GM21529 (cell line): ENCODE data around the gene AP4E1.
"Not testable (repeated sequence)": the region's sequence is repeated elsewhere in the genome, so short reads cannot be mapped to it uniquely, and the experiment has no call there.

Source experiments
- ATAC-seq: cut with Tn5 transposase; IDR thresholded peaks from one replicate; pipeline ENCODE4 v1.9.1; 2021; ENCODE audit not compliant: unreplicated experiment

AP4E1 gene

DNA sequence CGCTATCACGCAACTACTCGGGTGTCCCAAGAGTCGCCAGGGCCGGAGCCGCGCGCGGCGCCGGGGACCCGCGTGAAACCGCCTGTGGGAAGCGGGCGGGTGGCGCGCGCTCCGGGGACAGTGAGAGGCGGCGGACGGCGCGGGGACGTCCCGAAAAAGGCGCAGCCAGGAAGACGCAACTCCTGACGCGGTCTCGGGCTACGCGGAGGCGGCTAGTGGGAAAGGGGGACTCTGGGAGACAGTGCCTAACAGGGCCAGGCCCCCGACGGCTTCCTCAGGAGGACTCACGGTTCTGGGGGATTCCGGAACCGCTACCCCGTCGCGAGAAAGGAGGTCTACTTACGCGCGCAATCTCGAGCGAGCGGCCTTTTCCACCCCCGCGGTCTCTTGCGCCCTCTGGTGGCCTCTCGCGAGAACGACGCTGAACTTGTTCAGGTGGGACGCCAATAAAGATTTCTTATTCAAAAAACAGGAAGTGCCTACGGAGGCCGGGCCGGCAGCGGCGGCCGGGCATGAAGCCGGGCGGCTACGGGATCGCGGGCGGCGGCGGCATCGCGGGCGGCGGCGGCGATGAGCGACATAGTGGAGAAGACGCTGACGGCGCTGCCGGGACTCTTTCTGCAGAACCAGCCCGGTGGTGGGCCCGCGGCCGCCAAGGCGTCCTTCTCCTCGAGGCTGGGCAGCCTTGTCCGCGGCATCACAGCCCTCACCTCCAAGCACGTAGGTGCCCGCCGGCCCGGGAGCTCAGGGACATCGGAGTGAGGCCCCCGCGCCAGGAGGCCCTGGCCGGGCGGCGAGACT lies at the start of gene AP4E1:
Gene AP4E1, plus strand, starts transcription at position 475 of the 801 bp plus-strand sequence. Its CDS starts 96 bp downstream, at position 571.
- ATAC-seq = peak; percentile 44

- no peak for ATAC-seq
Observed at GRCh38 chr15:50860824-50861223, 47.7 kb upstream of the AP4E1 start.

DNA sequence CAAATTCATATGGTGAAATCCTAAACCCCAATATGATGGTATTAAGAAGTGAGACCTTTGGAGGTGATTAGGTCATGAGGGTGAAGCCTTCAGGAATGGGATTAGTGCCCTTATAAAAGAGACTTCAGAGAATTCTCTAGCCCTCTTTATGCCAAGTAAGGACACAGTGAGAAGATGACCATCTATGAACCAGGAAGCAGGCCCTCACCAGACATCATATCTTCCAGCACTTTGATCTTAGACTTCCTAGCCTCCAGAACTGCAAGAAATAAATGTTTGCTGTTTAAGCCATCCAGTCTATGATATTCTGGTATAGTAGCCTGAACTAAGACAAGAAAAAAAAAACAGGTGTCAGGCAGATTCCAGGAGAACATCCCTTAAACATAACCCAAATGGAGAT lies 45.9 kb upstream of the AP4E1 start:
- ATAC-seq = no peak

DNA sequence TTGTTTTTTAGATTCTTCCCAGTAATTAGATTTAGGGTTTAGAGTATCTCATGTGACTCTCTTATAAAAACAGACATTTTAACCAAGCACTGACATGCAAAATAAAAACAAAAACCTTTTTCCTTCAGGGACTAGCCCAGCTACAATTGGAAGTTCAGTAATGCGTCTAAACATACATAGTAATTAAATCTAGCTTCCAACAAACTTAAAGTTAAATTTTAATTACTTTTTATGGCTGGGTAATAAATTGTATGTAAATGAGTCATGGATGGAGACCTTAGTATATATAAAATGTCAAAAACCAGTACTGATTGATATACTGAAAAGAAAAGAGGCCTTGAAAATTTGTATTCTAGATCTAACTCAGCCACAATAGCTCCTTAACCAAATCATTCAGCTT lies 43.6 kb upstream of the AP4E1 start:
- ATAC-seq = no peak

DNA sequence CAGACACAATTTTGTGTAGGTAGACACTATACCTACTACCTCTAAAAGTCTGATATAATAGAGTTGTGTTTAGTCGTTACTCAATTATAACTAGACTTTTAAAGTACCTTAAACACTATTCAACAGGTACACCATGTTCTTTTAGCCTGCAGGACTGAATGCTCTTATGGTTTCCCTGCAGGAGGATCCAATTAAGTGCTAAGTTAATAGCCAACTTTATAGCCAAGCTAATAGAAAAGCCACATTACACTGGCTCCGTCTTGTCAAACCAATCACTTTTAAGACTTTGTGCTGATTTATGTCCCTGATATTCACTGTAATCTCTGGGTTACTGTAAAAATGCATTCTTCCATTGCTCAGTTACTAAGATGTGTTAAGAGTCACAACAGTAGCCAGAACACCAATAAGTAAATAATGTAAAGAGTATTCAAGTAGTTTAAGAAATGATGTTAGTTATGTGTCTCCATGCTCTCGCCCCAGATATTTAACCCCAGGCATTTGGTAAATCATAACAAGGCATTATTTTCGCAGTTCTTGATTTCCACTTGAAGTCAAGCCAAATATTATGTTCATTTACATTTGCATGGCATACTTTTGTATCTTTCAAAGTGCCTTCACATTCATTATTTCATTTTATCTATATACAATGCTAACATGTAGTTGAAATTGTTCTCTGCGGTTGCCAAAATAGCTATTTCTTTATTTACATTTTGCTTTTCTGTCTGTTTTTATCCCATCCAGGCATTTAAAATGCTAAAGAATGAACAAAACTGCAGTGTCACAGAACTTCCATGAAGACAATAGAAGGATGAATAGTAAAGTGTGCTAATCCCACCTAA lies 42.7 kb upstream of the AP4E1 start:
- ATAC-seq = no peak

DNA sequence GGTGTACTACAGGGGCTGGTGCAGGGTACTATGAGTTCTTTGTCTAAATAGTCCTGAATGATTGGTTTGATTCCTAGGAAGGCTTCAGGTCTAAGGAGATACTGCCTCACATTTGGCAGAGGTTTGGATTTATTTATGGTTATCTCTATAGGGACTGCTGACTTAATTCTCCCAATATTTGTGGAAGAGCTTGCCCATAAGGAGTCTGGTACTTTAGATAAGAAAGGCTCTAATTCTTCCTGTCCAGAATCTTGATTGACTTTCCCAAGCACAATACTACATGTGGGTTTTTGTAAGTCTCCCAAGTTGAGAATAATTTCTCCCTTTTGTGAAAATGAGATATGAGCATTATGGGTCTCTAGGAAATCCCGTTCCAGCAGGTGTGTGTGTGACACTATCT lies 36.7 kb upstream of the AP4E1 start:
- no peak for ATAC-seq

DNA sequence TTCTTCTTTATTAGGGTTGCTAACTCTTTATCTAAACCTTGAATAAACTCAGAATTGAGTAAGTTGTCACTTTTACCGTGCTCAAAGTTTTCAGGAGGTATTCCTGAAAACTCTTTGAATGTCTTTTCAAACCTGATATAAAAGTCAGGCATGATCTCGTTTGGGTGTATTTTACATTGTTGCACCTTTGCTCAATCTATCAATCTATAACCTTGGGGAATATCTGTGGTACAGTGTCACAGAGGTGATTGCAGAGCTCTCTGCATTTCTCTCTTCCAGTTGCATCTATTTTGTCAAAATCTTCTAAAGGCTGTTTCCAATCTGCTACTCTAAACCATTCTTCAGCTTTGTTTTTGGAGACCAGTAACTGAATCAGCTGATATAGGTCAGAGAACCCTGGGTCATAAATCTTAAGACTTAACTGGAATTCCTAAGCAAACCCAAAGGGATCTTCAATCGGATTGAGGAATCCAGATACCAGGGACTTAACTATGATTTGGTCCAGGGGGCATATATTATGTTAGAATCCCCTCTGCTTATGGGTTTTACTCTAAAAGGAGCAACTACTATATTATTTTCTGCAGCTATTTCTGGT lies 35.6 kb upstream of the AP4E1 start:
- ATAC-seq = no peak

DNA sequence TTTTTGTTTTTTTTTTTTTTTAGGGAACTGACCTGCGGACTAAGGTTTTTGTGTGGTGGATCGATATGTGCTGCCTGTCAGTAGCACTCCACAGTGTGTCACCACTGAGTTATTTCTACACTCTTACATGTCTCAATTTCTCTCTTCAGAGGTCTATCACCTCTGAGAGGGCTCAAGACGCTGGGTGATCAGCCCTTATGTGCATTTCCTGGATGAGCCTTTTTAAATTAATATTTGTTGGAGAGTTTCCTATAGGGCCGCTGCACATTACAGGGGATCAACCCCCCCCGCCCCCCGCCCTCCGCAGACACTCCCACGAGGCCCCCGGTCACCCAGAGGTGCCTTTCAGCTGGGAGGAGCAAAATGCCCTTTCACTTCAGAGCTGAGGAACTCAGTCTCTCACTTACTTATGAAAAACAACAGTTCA lies 34.5 kb upstream of the AP4E1 start:
- peak; percentile 47 for ATAC-seq

DNA sequence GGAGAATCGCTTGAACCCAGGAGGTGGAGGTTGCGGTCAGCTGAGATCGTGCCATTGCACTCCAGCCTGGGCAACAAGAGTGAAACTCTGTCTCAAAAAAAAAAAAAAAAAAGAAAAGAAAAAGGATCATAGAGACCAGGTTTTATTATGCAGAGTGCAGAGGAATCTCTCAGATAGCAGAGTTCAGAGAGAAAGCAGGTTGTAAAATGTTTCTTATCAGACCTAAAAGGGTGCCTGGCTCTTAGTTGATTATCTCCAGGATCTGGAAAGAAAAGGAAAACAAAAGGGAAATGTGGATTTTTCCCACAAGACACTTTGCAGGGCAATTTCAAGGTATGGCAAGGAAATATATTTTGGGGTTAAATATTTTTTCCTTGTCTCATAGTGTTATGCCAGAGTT lies 33.2 kb upstream of the AP4E1 start:
- not testable (repeated sequence) for ATAC-seq

DNA sequence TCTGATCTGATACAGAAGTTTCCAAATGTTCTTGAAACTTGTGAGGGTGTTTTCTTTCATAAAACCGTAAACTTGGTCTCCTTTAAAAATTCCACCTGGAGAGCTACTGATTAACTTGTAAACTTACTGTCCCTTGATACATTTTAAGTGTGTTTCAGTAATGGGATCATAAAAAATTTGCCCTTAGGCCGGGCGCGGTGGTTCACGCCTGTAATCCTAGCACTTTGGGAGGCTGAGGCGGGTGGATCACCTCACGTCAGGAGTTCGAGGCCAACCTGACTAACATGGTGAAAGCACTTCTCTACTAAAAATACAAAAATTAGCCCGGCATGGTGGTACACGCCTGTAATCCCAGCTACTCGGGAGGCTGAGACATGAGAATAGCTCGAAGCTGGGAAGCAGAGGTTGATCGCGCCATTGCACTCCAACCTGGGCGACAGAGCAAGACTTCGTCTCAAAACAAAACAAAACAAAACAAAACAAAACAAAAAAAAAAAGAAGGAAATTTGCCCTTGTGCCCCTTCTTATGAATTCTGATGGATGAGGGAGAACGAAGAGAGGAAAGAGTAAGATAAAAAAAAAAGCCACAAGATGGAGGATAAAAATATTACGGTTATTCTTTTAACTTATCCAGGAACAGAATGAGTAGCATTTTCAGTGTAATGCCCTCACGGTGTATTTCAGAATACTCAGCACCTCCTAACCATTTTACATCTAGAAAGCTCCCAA lies 32.1 kb upstream of the AP4E1 start:
- ATAC-seq = no peak

DNA sequence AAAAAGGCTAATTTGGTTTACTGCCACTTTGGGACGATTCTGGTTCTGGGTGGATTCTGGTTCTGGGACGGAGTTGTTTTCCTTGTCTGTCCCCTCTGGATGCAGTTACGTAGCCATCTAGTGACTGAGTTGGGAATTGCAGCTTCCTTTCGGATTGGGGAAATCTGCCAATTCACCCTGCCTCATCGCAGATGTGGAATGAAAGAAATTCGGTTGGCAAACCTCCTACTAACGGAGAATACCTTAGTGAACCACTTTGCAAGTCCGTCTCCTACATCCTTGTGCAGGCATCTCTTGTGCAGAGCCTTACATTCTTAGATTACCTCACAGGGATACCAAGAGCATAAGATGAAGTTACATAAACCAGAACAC lies 31.5 kb upstream of the AP4E1 start:
- no peak for ATAC-seq

DNA sequence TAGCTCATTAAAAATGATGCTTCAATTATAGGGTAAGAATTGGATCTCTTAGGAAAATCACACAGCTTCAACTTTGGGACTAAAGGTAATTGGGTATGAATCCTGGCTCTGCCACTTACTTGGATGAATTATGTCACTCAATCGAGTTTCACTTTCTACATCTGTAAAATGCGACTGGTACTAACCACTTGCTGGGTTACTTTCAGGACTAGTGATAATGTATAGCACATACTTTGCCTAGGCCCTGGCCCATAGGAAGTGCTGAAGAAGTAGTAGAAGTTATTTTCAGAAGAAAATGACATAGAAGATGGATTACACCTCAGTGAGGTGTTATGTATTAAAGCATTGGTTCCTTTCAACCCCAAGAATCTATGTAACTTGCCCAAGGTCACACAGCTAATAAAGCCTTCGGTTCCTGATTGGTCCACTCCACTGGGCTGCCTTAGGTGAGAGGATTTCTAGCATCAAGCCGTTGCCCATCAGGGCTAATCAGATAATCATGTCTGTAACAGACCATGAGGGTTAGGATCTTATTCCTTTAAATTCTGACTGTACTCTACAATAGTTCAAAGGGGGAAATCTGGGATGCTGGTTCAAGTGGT lies 29.4 kb upstream of the AP4E1 start:
- ATAC-seq = peak; percentile 62

GRCh38 chr15:50880206-50880605 lies 28.3 kb upstream of the AP4E1 start:
- ATAC-seq = no peak

DNA sequence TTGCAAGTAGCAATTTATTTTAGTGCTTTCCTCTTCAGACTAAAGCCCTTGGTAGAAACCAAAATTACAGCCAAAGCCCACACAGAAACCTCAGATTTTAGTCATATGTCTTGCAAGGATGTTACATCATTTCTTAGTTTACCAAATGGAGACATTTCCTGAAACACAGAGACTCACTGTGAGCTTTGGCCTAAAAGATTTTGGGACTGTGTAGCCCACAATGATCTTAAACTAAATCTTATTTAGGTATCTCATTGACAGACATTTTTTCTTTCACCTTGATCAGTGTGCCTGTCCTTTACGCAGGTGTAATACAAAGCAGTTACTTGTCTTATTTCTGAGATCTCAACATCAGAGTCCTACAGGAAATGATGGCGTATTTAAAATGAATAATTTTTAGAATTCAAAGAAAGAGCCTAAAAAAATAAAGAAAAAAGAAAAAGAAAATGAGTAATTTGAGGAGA lies 27.8 kb upstream of the AP4E1 start:
- ATAC-seq = peak; percentile 26

DNA sequence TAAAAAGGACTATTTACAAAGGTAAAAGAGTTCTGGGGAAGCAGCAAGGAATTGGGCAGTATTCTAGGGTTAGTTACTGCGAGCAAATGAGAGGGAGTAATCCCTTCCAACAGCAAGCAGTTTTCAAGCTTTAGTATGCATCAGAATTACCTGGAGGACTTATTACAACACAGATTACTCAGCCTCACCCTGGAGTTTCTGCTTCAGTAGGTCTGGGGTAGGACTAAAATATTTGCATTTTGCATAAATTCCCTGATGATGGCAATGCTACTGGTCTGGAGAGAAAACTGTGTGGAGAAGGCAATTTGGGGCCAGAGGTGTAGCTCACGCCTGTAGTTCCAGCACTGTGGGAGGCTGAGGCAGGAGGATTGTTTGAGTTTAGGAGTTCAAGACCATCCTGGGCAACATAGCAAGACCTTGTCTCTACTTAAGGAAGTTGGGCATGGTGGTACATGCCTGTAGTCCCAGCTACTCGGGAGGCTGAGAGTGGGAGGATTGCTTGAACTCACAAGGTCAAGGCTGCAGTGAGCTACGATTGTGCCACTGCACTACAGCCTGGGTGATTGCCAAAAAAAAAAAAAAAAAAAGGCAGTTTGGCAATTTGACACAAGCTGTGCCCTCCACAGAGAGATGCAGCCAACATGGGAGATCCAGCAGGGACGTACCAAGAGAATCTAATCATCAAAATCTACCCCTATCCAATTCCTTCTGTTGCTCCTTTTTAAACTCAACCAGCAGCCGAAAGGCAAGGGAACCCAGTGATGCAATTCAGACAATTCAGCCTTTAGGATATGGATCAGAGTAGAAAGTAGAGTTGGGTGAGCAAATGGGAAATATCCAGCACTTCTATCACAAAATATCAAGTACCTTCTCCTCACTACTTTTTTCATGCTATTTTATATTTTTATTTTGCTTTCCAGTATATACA lies 27.1 kb upstream of the AP4E1 start:
- no peak for ATAC-seq

DNA sequence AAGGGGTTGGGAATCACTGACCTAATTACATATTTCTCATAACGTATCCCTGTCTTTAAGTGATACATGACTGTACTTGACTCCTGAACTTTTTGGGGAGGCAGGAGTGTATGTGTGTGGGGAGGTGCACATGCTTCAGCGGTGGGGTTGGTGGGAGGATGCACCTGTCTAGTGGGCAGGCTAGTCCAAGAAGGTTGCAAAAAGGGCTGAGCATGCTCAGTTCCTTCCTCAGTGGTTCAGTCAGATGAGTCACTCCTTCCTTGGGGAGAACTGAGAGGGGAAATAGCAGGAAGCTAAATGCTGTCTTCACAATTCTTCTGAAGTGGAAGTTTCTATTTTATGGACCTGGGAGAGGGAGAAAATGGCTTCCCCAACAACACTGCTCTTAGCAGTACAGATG lies 24.6 kb upstream of the AP4E1 start:
- no peak for ATAC-seq

- ATAC-seq = no peak
Observed at GRCh38 chr15:50884540-50884939, 23.9 kb upstream of the AP4E1 start.

DNA sequence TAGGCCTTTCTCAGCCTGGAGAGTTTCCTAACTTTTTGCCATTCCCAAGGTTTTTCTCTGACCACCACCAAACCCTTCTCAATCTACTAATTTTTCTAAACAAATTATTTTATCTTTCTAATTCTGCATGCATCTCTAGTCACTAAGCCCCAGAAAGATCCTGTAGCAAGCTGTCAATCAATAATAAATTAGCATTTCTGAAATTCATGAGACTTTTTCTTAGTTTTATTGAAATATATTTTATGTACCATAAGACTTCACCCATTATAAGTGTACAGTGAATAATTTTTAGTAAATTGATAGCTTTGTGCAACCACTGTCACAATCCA lies 22.4 kb upstream of the AP4E1 start:
- no peak for ATAC-seq

GRCh38 chr15:50886611-50887345 lies 21.7 kb upstream of the AP4E1 start:
- no peak for ATAC-seq
